ENCODE results near the gene CCR7.

The CCR7 gene

DNA sequence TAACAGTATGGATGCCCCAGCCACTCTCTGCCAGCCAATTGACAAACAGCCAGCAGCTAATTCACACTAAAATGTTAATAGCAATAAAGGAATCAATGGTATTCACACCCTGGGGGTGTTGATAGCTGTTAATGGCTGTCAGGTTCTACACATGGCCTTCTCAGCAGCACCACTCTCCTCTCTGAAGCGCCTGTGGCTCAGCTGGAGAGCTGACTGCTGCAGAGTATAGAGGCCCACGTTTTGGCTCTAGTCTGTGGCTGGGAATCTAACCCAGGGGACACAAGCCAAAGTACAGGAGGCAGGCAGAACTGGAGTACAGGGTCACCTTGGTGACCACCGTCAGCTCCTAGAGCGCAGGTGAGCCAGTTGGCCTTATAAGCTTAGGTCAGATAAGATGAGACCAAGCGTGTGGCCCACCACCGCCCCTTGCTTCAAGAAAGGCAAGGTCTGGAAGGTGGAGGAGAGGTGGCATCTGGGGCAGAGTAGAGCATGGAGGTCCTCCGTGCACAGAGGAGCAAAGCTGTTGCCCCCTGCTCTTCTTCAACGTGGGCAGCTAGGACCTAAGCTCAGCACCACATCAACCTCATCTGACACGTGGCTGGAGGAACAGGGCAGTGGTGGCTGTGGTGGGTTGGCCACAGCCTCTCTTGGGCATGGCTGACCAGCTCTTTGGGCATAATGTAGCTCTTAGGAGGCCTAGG is 25.4 kb downstream of the CCR7 start:
- no peak overlapping the region for H3K4me3 ChIP-seq (ENCODE audit: low read length)
- TF ChIP-seq, protein P1, sequence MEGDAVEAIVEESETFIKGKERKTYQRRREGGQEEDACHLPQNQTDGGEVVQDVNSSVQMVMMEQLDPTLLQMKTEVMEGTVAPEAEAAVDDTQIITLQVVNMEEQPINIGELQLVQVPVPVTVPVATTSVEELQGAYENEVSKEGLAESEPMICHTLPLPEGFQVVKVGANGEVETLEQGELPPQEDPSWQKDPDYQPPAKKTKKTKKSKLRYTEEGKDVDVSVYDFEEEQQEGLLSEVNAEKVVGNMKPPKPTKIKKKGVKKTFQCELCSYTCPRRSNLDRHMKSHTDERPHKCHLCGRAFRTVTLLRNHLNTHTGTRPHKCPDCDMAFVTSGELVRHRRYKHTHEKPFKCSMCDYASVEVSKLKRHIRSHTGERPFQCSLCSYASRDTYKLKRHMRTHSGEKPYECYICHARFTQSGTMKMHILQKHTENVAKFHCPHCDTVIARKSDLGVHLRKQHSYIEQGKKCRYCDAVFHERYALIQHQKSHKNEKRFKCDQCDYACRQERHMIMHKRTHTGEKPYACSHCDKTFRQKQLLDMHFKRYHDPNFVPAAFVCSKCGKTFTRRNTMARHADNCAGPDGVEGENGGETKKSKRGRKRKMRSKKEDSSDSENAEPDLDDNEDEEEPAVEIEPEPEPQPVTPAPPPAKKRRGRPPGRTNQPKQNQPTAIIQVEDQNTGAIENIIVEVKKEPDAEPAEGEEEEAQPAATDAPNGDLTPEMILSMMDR (conservative IDR thresholded peaks at IDR 0.05; ENCODE audit: low read depth, low read length), result no peak
- DNase-seq (ENCODE audit: low read depth), result no peak

DNA sequence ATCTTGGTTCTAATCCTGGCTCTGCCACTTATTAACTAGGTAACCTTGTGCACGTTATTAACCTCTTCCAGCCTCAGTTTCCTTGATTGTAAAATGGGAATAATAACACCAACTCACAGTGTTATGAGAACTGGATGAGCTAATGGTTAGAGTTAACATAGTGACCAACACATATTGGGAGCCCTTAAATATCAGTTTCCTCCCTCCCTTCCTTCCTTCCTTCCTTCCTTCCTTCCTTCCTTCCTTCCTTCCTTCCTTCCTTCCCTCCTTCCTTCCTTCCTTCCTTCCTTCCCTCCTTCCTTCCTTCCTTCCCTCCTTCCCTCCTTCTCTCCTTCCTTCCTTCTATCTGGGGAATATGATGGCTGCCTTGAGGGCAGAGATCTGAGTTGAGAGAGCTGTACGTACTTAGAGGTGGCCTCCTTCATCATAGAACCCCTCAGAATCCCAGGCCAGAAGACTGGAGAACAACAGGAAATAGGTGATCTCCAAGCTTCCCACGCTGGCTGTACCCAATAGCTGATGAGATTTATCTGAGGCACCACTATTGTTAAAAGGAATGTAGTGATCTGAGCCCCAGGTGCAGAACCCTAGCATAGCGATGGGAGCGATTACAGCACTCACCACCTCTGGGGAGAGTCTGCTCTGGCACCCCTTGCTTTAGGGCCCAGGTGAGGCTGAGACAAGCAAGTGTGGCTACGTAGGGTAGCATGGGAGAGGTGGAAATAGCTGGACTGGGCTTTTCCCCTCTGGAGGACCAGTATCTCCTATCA is 26.2 kb downstream of the CCR7 start:
- TF ChIP-seq, protein P1 (conservative IDR thresholded peaks at IDR 0.05; ENCODE audit: low read depth, low read length), result no peak
- H3K4me3 ChIP-seq (ENCODE audit: low read length), result no peak overlapping the region
- DNase-seq (ENCODE audit: low read depth), result no peak

DNA sequence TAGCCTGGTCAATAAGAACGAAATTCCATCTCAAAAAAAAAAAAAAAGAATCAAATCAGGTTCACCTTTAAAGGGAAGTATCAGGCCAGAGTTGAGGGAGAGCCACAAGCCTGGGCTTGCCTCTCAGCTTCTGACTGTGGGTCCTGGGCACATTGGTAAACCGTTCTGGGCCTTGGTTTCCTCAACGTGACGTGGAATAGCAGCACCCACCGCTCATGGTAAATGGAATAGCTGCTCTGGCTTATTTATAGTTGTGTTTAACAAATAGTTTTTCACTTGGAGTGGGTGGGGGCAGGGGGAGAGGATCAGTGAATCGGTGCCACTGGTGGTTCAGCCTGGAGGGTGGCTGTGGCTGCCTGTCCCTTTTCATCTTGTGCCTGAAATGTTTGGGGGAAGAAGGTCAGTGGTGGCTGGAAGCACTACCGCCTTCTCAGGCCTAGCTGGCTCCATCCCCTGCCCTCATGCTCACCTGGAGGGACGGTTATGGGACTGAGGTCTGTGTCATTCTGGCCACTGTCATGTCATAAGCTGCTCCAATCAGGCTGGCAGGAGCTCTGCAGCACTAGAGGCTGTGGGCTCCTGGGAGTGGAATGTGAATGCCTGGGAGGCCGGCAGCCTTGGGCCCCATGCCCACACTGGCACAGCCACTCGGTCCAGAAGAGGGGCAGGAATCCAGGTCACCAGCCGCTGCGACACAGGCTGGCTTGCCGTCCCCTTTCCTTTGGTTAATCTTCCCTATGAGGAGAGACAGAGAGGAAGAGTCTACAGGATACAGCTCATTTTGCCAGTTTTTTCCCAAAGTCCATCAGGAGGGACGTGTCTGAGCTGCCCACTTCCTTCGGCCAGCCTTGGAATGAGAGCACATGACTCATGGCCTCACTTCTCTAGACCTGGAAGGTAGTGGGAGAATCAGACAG is 27.0 kb downstream of the CCR7 start:
- TF ChIP-seq, protein P1 (conservative IDR thresholded peaks at IDR 0.05; ENCODE audit: low read depth, low read length), result no peak
- DNase-seq (ENCODE audit: low read depth), result no peak
- H3K4me3 ChIP-seq (ENCODE audit: low read length), result no peak overlapping the region

DNA sequence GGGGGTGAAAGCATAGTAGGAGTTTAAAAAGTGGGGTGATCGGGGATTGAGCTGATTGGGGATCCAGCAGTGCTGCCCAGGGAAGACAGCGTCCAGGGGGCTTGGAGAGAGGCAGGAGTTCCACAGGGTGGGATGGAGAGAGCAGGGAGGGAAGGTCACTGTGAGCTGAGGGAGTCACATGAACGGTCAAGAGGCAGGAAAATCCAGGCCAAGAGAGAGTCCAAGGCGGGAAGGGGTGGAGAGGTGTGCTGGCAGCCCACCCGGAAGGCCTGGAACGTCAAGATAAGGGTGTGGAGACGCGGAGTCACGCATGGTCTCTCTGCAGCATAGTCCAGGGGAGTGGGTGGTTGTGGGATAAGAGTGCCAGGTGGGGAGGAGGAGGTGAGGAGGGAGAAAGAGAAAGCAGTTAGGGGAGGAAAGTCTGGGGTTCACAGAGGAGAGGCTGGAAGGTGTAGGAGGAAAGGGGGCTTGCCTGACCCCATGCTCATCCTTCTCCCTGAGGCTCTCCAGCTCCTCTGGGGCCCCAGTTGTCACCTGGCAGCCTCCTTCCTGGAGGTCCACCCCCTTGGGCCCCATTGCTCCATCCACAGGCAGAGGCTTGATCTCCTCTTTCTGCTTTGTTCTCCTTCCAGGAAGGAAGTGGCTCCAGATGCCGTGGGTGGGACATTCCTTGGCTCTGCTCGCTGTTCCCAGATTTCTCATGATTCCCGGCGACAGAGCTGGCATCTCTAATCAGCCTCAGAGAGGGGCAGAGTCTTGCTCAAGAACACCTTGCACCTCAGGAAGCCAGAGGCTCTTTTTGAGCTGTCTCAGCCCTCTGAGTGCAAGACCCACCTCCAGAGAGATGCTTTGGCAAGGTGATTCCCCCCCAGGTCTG is 28.7 kb downstream of the CCR7 start:
- no peak overlapping the region for H3K4me3 ChIP-seq (ENCODE audit: low read length)
- TF ChIP-seq, protein P1 (conservative IDR thresholded peaks at IDR 0.05; ENCODE audit: low read depth, low read length), result no peak
- no peak for DNase-seq (ENCODE audit: low read depth)

DNA sequence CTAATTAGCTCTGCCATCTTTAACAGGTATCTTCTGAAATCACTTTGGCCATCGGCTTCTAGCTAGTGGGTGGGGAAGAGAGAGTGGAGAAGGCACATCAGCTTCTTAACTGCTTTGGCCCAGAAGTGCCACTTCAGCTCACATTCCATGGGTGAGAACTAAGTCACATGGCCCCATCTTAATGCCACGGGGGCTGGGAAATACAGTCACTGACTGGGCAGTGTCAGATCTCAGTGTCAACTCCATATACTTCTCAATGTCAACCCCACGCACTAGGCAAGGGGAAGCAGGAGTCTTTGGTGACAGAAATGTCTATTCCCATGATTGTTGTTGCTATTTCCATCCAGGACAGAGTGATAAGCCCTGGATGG is 29.4 kb downstream of the CCR7 start:
- TF ChIP-seq, protein P1 (conservative IDR thresholded peaks at IDR 0.05; ENCODE audit: low read depth, low read length), result no peak
- H3K4me3 ChIP-seq (ENCODE audit: low read length), result no peak overlapping the region
- no peak for DNase-seq (ENCODE audit: low read depth)

DNA sequence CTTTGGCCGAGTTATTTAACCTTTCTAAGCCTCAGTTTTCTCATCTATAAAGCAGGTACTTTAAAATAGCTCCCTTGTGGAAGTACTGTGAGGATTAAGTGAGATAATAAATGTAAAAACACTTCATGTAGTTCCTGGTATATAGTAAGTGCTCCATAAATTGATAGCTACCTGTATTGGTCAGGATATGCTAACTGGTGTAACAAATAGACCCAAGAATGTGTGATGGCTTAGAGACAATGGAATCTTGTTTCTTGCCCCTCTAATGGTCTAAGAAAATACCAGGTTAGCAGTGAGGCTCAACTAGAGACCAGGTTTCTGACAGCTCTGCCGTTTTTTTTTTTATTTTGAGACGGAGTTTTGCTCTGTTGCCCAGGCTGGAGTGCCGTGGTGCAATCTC is 29.8 kb downstream of the CCR7 start:
- TF ChIP-seq, protein P1 (conservative IDR thresholded peaks at IDR 0.05; ENCODE audit: low read depth, low read length), result no peak
- no peak for DNase-seq (ENCODE audit: low read depth)
- H3K4me3 ChIP-seq (ENCODE audit: low read length), result no peak overlapping the region
